Measurements from ENCODE around the gene TSPAN14. TPM values are rescaled to one million over a fixed set of nuclear protein-coding genes. Genes with fewer than 3 reads are reported as not detected.

The TSPAN14 gene
- total RNA-seq, 1 donor from 2014 or later = 21.1 TPM

DNA sequence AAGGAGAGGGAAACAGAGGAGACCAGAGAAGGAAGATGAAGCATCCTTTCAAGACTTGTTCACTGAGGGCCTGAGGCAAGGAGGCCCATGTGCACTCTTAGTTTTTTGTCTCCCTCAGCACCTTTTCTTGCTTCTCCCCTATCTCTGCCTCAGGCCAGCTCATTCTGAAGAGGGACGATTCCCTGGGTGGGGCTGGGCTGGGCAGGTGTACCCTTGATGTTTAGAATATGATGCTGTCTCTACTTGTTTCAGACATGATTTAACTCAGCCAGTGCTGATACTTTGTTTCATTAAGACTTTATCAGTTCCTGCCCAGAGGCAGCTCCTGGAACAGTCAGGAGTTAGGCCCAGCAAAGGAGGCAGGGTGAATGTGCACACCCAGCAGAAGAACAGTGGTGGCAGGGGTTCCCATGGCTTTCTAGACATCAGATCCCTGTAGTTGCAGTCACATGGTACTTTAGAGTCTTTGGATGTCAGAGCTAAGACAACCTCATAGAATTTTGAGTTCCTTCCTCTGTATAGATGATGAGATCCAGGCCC, 42.4 kb upstream of the TSPAN14 start:
- no peak for FAIRE-seq

DNA sequence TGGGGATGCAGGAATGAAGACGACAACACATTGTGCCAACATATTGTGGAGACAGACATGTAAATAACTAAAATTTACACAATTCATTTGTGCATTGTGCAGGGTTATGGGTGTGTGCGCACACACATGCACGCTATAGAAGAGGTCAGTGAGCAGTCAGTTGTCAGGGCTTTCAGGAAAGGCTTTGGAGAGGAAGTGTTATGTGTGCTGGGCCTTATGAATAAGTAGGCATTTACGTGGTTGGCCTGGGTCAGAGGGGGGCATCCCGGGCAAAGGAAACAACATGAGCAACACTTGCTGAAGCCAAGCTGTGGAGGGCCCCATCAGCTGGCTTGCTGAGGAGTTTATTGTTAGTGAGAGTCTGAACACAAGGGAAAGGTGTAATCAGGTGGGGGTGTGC, 41.6 kb upstream of the TSPAN14 start:
- no peak for DNase-seq (ENCODE audit: low read depth)
- TF ChIP-seq, protein P1, sequence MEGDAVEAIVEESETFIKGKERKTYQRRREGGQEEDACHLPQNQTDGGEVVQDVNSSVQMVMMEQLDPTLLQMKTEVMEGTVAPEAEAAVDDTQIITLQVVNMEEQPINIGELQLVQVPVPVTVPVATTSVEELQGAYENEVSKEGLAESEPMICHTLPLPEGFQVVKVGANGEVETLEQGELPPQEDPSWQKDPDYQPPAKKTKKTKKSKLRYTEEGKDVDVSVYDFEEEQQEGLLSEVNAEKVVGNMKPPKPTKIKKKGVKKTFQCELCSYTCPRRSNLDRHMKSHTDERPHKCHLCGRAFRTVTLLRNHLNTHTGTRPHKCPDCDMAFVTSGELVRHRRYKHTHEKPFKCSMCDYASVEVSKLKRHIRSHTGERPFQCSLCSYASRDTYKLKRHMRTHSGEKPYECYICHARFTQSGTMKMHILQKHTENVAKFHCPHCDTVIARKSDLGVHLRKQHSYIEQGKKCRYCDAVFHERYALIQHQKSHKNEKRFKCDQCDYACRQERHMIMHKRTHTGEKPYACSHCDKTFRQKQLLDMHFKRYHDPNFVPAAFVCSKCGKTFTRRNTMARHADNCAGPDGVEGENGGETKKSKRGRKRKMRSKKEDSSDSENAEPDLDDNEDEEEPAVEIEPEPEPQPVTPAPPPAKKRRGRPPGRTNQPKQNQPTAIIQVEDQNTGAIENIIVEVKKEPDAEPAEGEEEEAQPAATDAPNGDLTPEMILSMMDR (IDR thresholded peaks at IDR 0.05; ENCODE audit: insufficient read depth, low read length, severe bottlenecking) = no peak
- no peak for FAIRE-seq
- Histone ChIP-seq H3K36me3 (ENCODE audit: control insufficient read depth, insufficient read depth, low read length) (no peaks in the 10 kb centered on the region), H3K4me3 (ENCODE audit: low read depth, low read length) (no peak overlapping the region), H3K27me3 (ENCODE audit: control insufficient read depth, insufficient read depth, low read length) (no peaks in the 10 kb centered on the region)

More for the DNA sequence above, 42.4 kb upstream of the TSPAN14 start:
- Histone ChIP-seq H3K36me3 (ENCODE audit: control insufficient read depth, insufficient read depth, low read length) (no peaks in the 10 kb centered on the region), H3K27me3 (ENCODE audit: control insufficient read depth, insufficient read depth, low read length) (no peaks in the 10 kb centered on the region), H3K4me3 (ENCODE audit: low read depth, low read length) (no peak overlapping the region)
- TF ChIP-seq, protein P1 (IDR thresholded peaks at IDR 0.05; ENCODE audit: insufficient read depth, low read length, severe bottlenecking) = no peak
- peak; percentile 89 for DNase-seq (ENCODE audit: low read depth)

DNA sequence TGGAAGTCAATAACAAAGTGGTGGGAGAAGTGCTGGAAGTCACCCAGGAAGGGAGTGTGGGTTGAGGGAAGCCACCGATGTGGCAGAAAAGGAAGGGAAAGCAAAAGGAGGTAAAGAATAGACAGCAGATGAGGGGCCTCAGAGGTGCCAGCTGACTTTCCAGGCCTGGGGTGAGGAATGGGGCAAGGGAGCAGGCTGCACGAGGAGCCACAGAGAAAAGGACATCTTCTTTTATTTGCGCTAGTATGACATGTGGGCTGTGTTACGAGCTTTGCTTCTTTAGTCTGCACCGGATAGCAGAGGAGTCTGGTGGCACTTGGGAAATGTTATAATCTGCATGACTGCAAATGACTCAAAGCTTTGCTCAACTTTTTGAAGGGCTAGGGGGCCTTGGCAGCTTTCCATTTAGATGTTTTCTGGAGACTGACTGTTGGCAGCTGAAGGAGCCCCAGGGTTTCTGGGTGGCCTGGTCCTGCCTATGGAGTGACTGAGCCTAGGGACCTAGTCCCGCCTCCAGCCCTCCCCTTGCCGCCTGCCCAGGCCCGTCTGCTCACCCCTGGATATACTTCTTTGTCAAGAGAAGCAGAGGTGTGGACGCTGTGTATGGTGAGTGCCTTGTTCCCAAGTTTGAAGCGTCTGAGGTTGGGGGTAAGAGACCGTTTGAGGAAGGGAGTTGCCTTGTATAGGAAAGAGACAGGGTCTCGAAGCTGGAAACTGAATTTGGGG, 40.7 kb upstream of the TSPAN14 start:
- FAIRE-seq = peak; percentile 85
- TF ChIP-seq, protein P1 (IDR thresholded peaks at IDR 0.05; ENCODE audit: insufficient read depth, low read length, severe bottlenecking) = no peak
- peak overlapping the region; percentile 13 for H3K4me3 ChIP-seq (ENCODE audit: low read depth, low read length)

DNA sequence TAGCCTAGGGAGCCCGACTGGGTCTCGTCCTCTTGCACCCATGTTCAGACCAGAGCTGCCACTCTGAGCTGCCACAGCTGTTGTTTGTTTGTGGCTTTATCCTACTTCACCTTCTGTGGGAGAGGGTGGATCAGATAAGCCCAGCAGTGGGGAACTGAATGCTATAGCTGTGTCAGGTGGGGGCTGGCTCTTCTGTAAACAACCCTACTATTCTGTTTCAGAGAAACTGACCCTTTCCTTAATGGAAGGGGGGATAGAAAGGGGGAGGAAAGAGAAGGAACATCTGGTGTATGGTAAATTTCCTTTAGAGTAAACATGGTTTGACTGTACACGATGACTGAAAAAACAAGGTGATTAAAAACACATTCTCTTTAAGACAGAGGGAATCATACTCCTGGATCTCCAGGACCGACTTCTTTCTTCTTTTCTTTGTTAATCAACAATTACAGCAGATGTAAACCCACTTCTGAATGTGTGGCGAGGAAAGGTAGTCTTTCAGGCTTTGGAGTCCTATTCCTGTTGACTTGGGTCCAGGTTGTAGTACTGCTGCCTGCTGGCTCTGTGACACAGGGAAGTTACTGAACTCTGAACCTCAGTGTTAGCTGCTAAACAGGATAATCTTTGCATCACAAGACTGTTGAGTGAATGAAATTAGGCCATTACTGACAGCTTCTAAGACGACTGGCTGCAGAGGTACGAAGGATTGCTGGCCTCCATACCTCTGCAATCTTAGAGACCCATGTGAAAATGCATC, 39.8 kb upstream of the TSPAN14 start:
- H3K36me3 ChIP-seq (ENCODE audit: control insufficient read depth, insufficient read depth, low read length) = no peaks in the 10 kb centered on the region
- DNase-seq (ENCODE audit: low read depth) (no peak), FAIRE-seq (no peak)
- H3K27me3 ChIP-seq (ENCODE audit: control insufficient read depth, insufficient read depth, low read length) = no peaks in the 10 kb centered on the region
- H3K4me3 ChIP-seq (ENCODE audit: low read depth, low read length) = peak overlapping the region; percentile 13
- TF ChIP-seq, protein P1 (IDR thresholded peaks at IDR 0.05; ENCODE audit: insufficient read depth, low read length, severe bottlenecking) = no peak

More for the DNA sequence above, 40.7 kb upstream of the TSPAN14 start:
- H3K27me3 ChIP-seq (ENCODE audit: control insufficient read depth, insufficient read depth, low read length) = no peaks in the 10 kb centered on the region
- no peaks in the 10 kb centered on the region for H3K36me3 ChIP-seq (ENCODE audit: control insufficient read depth, insufficient read depth, low read length)
- peak; percentile 94 for DNase-seq (ENCODE audit: low read depth)

DNA sequence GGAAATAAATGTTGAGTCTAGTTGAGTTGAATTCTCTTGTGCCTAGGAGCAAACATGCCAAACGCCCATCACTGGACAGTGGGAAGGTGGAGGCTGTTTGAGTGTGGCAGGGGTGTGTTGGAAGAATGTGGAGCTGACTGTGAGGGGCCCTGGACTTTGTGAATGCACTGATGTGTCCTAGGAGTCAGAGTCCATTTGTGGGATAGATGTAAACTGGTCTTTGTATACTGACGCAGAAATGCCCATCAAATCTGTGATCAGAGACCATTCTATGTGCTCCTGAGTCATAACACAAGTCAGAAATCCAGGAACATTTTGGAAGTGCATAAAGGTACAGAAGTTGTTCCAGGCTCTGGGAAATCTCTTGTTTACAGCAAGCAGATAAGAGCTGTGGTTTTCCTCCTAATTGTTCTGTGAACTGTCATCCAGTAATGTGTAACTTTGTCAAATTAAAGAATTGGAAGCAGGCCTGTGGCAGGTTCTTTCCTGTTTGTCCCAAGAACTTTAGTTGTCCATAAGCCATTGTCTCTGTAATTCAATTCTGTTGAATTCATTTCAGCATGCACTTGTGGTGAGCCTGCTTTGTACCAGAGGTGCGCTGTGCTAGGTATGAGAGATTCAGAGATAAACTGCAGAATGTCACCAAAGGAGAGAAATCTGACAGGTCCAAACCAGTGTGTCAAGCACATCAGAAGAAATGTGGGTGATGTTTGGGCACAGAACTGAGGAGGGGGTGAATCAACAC, 38.2 kb upstream of the TSPAN14 start:
- FAIRE-seq (no peak), DNase-seq (ENCODE audit: low read depth) (no peak)
- H3K27me3 ChIP-seq (ENCODE audit: control insufficient read depth, insufficient read depth, low read length) = no peaks in the 10 kb centered on the region
- H3K4me3 ChIP-seq (ENCODE audit: low read depth, low read length) = no peak overlapping the region
- no peaks in the 10 kb centered on the region for H3K36me3 ChIP-seq (ENCODE audit: control insufficient read depth, insufficient read depth, low read length)
- TF ChIP-seq, protein P1 (IDR thresholded peaks at IDR 0.05; ENCODE audit: insufficient read depth, low read length, severe bottlenecking) = no peak

Data from bronchial epithelial cell (primary cell).